K562 (cell line): Measurements from ENCODE around the gene PSMC6. TPM values are rescaled to one million over a fixed set of nuclear protein-coding genes. Genes with fewer than 3 reads are reported as not detected.

Source experiments
- ARID1B ChIP-seq: fragments of 450-650 bp; IDR thresholded peaks from 2 replicates; pipeline ENCODE4 v1.6.1; 2016; ENCODE audit warnings: antibody characterized with exemption, mild to moderate bottlenecking, inconsistent platforms
- ERF ChIP-seq: fragments of 450-650 bp; formaldehyde crosslinking; IDR thresholded peaks from 2 replicates; pipeline ENCODE4 v1.4.0; 2020; ENCODE audit warnings: mild to moderate bottlenecking, mixed read lengths
- FOXK2 ChIP-seq, 2 experiments: fragments of 450-650 bp; IDR thresholded peaks in 1 of 2; conservative IDR thresholded peaks in 1 of 2; 2 replicates each; pipeline ENCODE4 v1.6.1; 2016; ENCODE audit warnings: low read depth in 2 of 2, mild to moderate bottlenecking in 1 of 2
- HMG20B ChIP-seq: fragments of 250-450 bp; sonication (Bioruptor Pico); IDR thresholded peaks from 2 replicates; pipeline ENCODE4 v1.5.0; 2021; ENCODE audit warnings: mild to moderate bottlenecking
- MEF2A ChIP-seq: IDR thresholded peaks from 2 replicates; pipeline ENCODE4 v1.6.1; 2011; ENCODE audit warnings: low read depth, mild to moderate bottlenecking, low read length, moderate library complexity; ENCODE audit not compliant: control insufficient read depth
- NFYB ChIP-seq: IDR thresholded peaks from 2 replicates; pipeline ENCODE4 v1.6.1; 2011; ENCODE audit warnings: mild to moderate bottlenecking, moderate library complexity; ENCODE audit not compliant: insufficient read length; ENCODE audit errors: extremely low read depth
- PHB2 ChIP-seq: fragments of 450-650 bp; IDR thresholded peaks from 2 replicates; pipeline ENCODE4 v1.6.1; 2017; ENCODE audit warnings: low read depth
- SMAD3 ChIP-seq: fragments of 450-650 bp; formaldehyde crosslinking; conservative IDR thresholded peaks from 2 replicates; pipeline ENCODE4 v1.4.0; 2020; ENCODE audit warnings: mild to moderate bottlenecking
- ZBTB8A ChIP-seq: fragments of 450-650 bp; IDR thresholded peaks from 2 replicates; pipeline ENCODE4 v1.6.1; 2018; ENCODE audit warnings: mild to moderate bottlenecking, moderate library complexity; ENCODE audit not compliant: partially characterized antibody
- ZNF143 ChIP-seq: sonication (generic); formaldehyde crosslinking; IDR thresholded peaks from 2 replicates; pipeline ENCODE4 v1.9.0; 2022; ENCODE audit warnings: mild to moderate bottlenecking, missing genetic modification reagents
- ZNF316 ChIP-seq: fragments of 450-650 bp; IDR thresholded peaks from 2 replicates; pipeline ENCODE4 v1.6.1; 2016
- ZNF324 ChIP-seq: fragments of 250-450 bp; sonication (Bioruptor Pico); IDR thresholded peaks from 2 replicates; pipeline ENCODE4 v1.4.0; 2020; ENCODE audit warnings: mild to moderate bottlenecking
- ZNF79 ChIP-seq: fragments of 250-450 bp; sonication (Bioruptor Pico); IDR thresholded peaks from 2 replicates; pipeline ENCODE4 v1.4.0; 2020; ENCODE audit warnings: low read depth, mild to moderate bottlenecking, moderate library complexity
- polyA plus RNA-seq, 8 experiments: library from polyadenylated mRNA; depleted of rRNA in 4 of 8; stranded (reverse) in 5 of 8; unstranded in 3 of 8; fragments of >200 nt; fragmentation: Nextera tagmentation in 2 of 8; fragmentation: Illumina TruSeq in 1 of 8; extraction: Ambion mirVana in 2 of 8; extraction: Trizol in 1 of 8; gene quantifications; 2 replicates each; pipeline versions ENCODE4 v1.2.1 to v1.2.3, GENCODE V29; 2011 to 2014; ENCODE audit warnings: inconsistent platforms in 1 of 8, missing spikeins in 1 of 8
- total RNA-seq, 7 experiments: library from RNA; depleted of rRNA in 6 of 7; stranded (reverse); fragments of >200 nt in 6 of 7; fragmentation: Illumina TruSeq in 2 of 7; extraction: Trizol in 2 of 7; gene quantifications; 2 replicates each; pipeline versions ENCODE4 v1.2.1 to v1.2.3, GENCODE V29; 2011 to 2021; ENCODE audit warnings: low replicate concordance in 1 of 7
- TF ChIP-seq, protein P1 (sequence below), 2 experiments: fragments of 450-650 bp in 1 of 2; sonication (generic) in 1 of 2; formaldehyde crosslinking in 1 of 2; IDR thresholded peaks; 2 replicates each; pipeline versions ENCODE4 v1.7.1 to v1.9.0; 2016 to 2022; ENCODE audit warnings: inconsistent platforms in 1 of 2, mild to moderate bottlenecking in 1 of 2, missing genetic modification reagents in 1 of 2
- TF ChIP-seq, protein P2 (sequence below): fragments of 450-650 bp; formaldehyde crosslinking; IDR thresholded peaks from 2 replicates; pipeline ENCODE4 v1.4.0; 2022; ENCODE audit warnings: mild to moderate bottlenecking, moderate library complexity
- TF ChIP-seq, protein P3 (sequence below): fragments of 450-650 bp; IDR thresholded peaks from 2 replicates; pipeline ENCODE4 v1.6.1; 2016

PSMC6 gene
- total and polyA plus RNA-seq, 9 of the 15 experiments (the other 6 are each of a cell fraction or from before 2014, with no cell fraction given) = 91.4 to 224 (median 182) TPM

DNA sequence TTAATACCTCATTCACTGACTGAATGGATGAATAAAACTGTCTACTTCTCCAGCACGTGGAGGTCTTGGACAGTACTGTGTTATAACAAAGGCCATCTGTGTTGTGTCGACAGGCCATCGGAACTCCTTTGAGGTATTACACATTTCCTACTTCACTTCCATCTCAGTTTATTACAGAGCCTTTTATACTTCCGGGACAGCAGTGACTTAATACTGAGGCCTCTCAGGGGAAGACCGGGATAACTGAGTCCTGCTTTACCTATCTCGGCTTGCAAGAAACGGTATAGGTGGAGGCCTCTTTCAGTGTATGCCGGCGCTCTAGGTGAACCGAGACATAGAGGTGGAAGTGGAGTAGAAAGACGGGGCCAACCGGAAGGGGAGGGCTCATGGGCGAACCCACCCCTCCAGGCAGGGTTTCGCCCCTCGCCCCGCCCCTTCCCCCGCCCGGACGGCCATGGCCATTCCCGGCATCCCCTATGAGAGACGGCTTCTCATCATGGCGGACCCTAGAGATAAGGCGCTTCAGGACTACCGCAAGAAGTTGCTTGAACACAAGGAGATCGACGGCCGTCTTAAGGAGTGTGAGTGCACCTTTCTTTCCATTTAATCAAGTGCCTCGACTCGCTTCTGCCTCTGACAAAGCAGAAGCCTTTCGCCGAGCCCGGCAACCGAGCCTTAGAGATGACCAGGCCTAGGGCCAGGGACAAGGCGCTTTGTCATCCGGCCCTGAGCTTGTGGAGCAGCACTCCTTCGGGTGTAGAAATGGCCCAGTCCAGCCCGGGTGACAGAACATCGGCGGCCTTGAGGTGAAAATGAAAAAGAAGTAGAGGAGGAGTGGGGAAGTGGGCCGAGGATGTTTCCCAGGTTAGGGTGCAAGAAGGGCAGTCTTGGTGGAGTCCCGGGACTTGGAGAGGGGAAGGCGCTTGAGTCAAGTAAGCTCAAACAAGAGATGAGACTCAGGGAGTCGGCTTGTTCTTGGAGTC lies at the start of gene PSMC6 (continued):
- TF ChIP-seq ARID1B (no peak), HMG20B (CRISPR knock-in tag) (no peak), PHB2 (no peak), NFYB (no peak), SMAD3 (CRISPR knock-in tag) (0 out of 2 replicates have a peak, but pooled peaks have one; percentile 6), ZNF324 (CRISPR knock-in tag) (no peak), ZNF316 (peak; percentile 18), FOXK2 (conservative IDR thresholded peaks at IDR 0.05 in 1 of 2, IDR thresholded peaks at IDR 0.05 in 1 of 2; ENCODE audit: low read depth in 2 of 2) (0 out of 4 replicates have a peak, but pooled peaks of 1 of the 2 experiments have one; percentile 11), ZBTB8A (no peak), ERF (CRISPR knock-in tag) (no peak), ZNF143 (peak; percentile 62), ZNF79 (CRISPR knock-in tag) (no peak), MEF2A (no peak)
- TF ChIP-seq, protein P1, sequence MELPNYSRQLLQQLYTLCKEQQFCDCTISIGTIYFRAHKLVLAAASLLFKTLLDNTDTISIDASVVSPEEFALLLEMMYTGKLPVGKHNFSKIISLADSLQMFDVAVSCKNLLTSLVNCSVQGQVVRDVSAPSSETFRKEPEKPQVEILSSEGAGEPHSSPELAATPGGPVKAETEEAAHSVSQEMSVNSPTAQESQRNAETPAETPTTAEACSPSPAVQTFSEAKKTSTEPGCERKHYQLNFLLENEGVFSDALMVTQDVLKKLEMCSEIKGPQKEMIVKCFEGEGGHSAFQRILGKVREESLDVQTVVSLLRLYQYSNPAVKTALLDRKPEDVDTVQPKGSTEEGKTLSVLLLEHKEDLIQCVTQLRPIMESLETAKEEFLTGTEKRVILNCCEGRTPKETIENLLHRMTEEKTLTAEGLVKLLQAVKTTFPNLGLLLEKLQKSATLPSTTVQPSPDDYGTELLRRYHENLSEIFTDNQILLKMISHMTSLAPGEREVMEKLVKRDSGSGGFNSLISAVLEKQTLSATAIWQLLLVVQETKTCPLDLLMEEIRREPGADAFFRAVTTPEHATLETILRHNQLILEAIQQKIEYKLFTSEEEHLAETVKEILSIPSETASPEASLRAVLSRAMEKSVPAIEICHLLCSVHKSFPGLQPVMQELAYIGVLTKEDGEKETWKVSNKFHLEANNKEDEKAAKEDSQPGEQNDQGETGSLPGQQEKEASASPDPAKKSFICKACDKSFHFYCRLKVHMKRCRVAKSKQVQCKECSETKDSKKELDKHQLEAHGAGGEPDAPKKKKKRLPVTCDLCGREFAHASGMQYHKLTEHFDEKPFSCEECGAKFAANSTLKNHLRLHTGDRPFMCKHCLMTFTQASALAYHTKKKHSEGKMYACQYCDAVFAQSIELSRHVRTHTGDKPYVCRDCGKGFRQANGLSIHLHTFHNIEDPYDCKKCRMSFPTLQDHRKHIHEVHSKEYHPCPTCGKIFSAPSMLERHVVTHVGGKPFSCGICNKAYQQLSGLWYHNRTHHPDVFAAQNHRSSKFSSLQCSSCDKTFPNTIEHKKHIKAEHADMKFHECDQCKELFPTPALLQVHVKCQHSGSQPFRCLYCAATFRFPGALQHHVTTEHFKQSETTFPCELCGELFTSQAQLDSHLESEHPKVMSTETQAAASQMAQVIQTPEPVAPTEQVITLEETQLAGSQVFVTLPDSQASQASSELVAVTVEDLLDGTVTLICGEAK (IDR thresholded peaks at IDR 0.05) = peak; percentile 65; the same call in 1 of the 2 replicates
- TF ChIP-seq, protein P1 (CRISPR knock-in tag; IDR thresholded peaks at IDR 0.05) = no peak
- TF ChIP-seq, protein P2, sequence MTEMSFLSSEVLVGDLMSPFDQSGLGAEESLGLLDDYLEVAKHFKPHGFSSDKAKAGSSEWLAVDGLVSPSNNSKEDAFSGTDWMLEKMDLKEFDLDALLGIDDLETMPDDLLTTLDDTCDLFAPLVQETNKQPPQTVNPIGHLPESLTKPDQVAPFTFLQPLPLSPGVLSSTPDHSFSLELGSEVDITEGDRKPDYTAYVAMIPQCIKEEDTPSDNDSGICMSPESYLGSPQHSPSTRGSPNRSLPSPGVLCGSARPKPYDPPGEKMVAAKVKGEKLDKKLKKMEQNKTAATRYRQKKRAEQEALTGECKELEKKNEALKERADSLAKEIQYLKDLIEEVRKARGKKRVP (CRISPR knock-in tag) = no peak
- TF ChIP-seq, protein P3, sequence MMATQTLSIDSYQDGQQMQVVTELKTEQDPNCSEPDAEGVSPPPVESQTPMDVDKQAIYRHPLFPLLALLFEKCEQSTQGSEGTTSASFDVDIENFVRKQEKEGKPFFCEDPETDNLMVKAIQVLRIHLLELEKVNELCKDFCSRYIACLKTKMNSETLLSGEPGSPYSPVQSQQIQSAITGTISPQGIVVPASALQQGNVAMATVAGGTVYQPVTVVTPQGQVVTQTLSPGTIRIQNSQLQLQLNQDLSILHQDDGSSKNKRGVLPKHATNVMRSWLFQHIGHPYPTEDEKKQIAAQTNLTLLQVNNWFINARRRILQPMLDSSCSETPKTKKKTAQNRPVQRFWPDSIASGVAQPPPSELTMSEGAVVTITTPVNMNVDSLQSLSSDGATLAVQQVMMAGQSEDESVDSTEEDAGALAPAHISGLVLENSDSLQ = peak; percentile 50
